GM12875 (cell line): Measurements from ENCODE around the gene ITGA6.
A peak's percentile ranks its signal among the peaks of the same experiment; 100 is the strongest.

Experiments
- H3K4me3 ChIP-seq: one replicate; pipeline ENCODE4 v1.5.1; 2011; ENCODE audit warnings: low read depth, low read length, control low read depth
- TF ChIP-seq, protein P1 (sequence below): IDR thresholded peaks from 2 replicates; pipeline ENCODE4 v1.5.1; 2011; ENCODE audit warnings: low read depth, mild to moderate bottlenecking, control low read depth, inconsistent platforms, low read length, moderate library complexity, borderline replicate concordance; ENCODE audit not compliant: insufficient read depth

ITGA6 gene

DNA sequence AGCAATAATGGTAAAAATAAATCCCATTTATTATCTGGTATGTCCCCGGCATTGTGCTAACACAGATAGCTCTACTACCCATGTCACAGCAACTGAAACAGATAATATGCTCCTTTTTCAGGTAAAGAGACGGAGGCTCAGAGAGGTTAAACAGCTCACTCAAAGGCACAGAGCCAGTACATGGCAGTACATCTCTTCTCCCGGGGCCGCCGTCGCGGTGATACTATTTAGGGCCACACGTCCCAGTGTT is 127.8 kb downstream of the ITGA6 start:
- H3K4me3 ChIP-seq = peak overlapping the region; percentile 77

More for the DNA sequence above, 127.8 kb downstream of the ITGA6 start:
- TF ChIP-seq, protein P1, sequence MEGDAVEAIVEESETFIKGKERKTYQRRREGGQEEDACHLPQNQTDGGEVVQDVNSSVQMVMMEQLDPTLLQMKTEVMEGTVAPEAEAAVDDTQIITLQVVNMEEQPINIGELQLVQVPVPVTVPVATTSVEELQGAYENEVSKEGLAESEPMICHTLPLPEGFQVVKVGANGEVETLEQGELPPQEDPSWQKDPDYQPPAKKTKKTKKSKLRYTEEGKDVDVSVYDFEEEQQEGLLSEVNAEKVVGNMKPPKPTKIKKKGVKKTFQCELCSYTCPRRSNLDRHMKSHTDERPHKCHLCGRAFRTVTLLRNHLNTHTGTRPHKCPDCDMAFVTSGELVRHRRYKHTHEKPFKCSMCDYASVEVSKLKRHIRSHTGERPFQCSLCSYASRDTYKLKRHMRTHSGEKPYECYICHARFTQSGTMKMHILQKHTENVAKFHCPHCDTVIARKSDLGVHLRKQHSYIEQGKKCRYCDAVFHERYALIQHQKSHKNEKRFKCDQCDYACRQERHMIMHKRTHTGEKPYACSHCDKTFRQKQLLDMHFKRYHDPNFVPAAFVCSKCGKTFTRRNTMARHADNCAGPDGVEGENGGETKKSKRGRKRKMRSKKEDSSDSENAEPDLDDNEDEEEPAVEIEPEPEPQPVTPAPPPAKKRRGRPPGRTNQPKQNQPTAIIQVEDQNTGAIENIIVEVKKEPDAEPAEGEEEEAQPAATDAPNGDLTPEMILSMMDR = no peak
